KG1 (cell line): ENCODE data around the gene CKAP5.

Experiments
- DNase-seq: peaks from one replicate; lab custom pipeline; 2025; lab: John Stamatoyannopoulos, UW

CKAP5 gene

DNA sequence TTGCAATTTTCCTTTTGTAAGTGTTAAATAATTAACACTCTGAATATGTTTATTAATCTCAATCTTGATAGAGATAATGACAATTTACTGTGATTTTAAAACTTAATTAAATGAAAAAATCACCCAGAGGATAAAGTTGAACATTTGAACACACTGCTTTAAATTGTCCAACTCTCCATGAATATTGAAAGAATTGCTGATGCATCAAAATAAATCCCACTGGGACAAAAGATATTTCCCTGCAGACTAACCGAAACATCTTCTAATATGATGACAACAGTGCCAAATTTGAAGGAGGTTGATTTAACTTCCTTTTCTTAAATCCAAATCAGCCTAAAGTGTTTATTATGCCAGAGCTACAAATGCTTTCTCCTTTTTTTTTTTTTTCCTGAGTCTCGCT lies 79.4 kb downstream of the CKAP5 start:
- no peak for DNase-seq

DNA sequence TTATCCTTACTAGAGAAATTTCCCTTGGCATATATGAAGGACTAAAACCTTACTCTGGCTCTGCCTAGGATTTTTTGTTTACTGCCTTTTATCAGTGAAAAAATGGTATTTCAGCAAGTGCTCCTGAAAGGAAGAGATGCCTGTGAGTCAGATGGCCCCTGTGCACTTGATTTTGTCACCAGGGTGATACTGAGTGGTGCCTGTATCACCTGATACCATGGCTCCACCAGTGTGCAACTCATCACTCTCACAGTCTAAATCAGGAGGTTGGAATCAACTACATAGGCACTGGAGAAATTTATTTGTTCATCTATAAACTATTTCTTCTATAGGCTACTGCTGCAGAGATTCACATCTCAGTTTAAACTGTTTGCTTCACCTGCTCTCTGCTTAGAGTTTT lies 83.8 kb downstream of the CKAP5 start:
- DNase-seq = no peak

DNA sequence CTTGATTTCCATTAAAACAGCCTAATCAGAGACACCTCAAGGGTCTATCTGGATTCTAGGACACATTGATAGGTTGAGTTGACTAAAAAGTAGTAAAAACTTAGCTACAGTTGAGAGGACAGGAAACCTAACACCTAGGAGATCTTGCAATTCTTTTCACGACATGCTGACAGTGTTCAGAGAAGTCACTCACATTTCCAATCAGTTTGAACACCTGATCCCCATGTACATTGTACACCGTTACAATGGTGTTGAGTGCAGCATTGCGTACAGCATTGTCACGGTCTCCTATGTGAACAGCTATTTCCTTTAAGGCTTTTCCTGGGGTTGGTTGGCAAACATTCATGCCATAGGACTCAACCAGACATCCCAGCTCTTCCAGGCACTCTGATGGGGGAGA lies 84.3 kb downstream of the CKAP5 start:
- no peak for DNase-seq

DNA sequence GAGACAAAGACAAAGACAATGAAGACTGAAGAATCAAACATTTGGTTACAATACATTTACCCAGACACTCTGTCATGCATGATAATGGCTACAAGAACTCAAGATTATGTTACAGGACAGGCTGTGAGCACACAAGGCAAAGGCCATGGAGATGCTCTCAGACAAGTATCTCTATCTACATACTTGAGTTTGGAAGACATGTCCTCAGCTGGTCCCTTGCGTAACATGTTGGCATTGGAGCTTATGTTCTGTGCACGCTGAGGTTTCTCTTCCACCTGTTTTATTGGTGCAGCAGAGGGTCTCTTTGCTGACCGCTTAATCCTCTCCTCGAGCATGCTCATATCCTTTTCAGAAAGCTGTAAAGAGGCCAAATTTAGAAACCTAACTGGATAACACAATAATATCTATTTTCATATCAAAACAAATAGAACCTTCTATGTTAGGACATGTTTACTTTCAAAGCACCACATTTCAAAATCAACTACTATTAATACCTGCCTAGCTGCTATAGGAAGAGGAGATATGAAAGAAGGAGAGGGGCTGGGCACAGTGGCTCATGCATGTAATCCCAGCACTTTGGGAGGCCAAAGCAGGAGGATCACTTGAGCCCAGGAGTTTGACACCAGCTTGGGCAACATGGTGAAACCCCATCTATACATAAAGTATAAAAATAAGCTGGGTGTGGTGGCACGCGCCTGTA lies 85.5 kb downstream of the CKAP5 start:
- no peak for DNase-seq

DNA sequence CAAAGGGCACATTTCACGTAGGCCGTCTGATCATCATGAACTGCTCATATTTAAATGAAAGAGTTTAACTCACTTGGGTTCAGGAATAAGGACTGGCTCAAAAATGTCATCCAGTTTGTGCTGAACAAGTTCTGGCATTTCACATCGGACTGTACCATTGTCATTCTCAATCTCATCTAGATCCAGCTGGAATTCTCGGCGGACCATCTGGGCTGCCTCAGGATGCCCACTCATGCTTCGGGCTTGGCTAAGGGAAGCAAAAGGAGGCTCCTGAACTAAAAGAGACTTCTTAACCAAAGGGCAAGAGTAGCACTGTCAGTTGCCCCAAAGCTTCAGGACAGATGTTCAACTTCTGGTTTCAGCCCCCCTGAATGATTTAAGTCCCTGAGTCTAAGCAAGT lies 86.9 kb downstream of the CKAP5 start:
- DNase-seq = no peak

DNA sequence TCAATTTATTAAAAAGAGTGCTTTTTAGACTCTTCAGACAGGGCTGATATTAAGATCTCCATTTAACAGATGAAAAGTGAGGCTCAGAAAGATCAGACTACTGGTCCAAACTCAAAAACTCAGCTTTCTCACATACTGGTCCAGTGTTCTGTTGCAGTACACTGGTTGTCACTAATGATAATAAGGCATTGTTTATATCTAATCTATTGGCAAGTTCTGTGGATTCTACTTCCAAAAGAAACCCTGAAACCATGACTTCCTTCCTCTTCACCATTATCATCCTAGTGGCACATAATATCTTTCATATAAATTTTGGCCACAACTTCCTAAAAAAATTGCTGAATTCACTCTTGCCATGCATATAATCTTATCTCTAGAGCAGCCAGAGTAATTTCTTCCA lies 90.1 kb downstream of the CKAP5 start:
- DNase-seq = no peak

DNA sequence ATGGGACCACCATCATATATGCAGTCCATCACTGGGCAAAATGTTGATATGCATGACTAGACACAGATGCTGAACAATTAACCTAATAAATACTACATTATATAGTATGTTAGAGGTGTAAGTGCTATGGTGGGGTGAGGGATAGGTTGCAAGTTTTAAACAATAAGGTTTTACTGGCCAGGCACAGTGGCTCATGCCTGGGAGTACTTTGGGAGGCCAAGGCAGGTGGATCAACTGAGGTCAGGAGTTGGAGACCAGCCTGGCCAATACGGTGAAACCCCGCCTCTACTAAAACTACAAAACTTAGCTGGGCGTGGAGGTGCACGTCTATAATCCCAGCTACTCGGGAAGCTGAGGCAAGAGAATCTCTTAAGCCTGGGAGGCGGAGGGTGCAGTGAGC lies 98.9 kb downstream of the CKAP5 start:
- no peak for DNase-seq

DNA sequence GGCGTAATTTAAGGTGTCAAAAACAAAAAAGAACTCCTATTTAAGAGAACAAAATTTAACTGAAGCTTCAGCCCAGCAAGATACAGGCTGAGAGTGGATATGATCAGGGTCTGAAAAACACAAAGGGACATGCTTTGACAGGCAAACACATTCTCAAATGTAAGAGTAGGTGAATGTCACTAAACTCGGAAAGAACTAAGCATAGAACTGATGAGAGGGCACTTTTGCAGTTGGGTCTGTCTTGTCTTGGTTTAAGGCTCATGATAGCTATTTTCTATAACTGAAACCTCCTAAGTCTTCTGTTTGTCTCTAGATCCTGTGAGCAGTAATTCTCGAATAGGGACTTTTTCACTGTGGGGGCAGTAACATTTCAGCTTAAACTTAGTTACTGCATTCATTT lies 100.1 kb downstream of the CKAP5 start:
- no peak for DNase-seq

DNA sequence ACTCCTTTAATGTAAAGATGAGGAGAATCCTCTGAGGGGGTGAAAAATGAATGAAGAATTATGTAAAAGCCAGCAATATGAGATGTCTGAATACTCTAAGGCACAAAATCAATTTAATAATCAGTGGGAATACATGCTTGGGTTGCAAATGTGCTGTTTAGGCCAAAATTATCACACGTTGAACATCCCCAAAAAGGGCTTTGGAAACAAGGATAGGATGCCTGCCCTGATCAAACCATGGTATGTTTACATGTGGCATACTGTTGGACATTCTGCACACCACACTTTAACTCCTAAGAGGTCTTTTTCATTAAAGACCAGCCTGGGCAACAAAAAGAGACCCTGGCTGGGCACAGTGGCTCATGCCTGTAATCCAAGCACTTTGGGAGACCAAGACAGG lies 100.8 kb downstream of the CKAP5 start:
- no peak for DNase-seq

DNA sequence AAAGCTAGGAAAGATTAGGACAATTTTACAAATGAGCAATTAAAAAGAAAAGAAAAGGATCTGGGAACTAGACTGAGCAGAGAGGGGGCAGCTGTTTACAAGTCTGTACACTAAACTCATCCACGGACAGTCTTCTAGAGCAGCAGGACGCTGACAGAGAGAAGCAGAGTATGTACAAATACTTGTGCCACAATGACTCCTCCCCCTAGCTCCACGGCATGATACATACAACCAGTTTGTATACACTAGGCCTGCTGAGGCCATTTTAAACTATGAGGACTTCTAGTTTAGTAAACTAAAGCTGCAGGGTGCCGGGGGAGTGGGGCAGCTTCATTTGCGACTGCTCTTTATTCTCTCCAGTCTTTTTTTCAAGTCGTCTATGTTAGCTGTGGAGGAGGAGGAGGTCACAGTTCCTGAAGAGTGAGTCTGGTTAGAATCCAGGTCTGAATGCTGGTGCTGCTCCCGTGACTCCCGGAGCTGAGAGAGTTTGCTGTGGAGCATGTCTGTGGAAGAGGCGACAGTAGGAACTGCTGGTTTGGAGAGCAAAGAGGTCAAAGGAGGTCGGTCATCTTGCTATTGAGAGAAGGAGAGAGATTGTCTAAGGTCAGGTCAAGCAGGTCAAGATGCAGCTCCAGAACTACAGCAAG lies 102.3 kb downstream of the CKAP5 start:
- DNase-seq = no peak

DNA sequence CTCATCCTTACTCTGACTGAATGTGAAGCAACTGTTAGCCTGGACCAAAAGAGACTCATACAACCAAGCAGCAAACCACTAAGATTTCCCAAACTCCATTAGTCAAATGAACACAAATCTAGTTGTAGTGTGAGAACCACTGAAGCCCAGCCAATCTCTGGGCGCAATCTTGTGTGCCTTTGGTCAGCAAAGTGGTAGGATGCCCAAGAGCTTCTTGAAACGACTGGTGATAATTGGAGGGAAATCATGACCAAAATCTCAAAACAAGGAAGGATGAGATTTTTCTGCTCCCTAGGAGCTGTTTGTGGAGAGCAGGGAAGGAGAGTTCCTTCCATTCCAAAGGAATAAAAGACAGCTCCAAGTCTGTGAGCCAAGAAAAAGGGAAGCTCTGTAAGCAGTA lies 103.0 kb downstream of the CKAP5 start:
- DNase-seq = no peak

DNA sequence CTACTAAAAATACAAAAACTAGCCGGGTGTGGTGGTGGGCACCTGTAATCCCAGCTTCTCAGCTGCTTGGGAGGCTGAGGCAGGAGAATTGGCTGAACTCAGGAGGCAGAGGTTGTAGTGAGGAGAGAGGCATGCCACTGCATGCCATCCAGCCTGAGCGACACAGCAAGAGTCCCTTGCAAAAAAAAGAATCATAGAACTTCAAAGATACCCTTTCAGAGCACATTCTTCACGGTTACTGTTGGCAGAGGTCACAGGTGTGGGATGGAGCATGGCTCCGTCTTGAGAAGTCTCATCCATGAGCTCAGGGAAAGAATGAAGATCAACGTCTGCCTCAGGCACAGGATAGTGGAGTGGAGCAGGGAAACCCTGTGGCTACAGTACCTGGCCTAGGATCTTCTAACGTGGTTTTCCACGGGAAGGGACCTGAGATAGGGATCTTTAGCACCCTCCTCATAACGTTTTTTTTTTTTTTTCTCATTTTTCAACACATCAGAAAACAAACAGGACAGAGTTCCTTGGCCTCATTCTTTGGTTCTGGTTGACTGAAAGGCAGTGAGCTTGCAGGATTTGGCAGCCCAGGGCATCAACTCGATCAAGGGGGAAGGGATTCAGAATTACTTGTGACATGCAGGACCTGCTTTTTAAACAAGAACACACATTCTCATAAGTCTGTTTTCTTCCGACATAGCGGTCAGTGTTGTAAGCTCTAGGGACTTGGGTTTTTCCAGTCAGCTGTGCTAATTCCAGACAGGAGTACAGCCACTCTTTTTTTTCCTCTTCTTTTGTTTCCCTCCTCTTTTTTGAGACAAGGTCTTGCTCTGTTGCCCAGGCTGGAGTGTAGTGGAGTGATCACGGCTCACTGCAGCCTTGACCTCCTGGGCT lies 104.2 kb downstream of the CKAP5 start:
- no peak for DNase-seq

DNA sequence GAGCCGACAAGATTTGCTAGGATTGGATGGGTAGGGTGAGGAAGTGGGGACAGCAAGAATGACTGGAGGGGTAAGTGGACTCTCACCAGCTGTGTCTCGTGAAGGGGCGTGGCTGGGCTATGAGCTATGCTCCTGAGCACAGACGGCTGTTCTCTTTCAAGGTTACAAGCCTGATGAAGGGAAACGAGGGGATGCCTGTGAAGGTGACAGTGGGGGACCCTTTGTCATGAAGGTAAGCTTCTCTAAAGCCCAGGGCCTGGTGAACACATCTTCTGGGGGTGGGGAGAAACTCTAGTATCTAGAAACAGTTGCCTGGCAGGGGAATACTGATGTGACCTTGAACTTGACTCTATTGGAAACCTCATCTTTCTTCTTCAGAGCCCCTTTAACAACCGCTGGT lies 107.2 kb downstream of the CKAP5 start:
- DNase-seq = no peak

DNA sequence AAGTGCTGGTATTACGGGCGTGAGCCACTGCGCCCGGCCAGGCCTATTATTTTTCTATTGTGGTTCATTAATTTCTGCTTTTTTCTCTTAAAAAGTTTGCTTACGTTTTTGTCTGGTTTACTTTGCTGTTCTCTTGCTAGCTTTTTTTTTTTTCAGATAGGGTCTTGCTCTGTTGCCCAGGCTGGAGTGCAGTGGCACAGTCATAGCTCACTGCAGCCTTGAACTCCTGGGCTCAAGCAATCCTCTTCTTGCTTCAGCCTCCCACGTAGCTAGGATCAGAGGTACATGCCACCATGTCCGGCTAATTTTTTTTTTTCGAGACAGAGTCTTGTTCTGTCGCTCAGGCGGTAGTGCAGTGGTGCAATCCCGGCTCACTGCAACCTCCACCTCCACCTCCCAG lies 108.4 kb downstream of the CKAP5 start:
- no peak for DNase-seq

DNA sequence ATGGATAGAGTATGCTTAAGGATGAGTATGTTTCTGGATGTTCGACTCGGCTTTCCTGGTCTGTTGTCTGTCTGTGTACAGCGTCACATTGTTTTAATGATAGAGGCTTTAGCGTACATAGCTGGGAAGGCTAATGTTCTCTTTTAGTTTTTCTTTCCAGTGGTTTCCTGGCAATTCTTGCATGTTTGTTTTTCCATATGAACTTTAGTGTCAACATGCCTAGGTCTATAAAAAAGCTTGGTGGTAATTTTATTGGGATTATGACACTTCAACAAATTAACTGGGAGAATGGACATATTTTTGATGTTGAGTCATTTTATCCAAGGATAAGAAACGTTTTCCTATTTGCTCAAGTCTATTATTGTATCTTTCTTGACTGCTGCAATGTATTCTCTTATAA lies 109.5 kb downstream of the CKAP5 start:
- DNase-seq = no peak

DNA sequence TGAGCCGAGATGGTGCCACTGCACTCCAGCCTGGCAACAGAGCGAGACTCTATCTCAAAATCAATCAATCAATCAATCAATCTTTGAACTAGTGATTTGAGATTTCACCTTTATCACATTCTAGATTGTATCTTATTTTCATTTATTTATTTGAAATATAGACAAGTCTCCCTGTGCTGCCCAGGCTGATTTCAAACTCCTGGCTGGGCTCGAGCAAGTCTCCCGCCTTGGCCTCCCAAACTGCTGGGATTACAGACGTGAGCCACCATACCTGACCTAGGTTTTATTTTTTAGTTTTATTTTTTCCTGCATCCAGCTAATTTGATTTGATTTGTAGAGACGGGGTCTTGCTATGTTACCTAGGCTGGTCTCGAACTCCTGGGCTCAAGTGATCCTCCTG lies 109.9 kb downstream of the CKAP5 start:
- DNase-seq = no peak

DNA sequence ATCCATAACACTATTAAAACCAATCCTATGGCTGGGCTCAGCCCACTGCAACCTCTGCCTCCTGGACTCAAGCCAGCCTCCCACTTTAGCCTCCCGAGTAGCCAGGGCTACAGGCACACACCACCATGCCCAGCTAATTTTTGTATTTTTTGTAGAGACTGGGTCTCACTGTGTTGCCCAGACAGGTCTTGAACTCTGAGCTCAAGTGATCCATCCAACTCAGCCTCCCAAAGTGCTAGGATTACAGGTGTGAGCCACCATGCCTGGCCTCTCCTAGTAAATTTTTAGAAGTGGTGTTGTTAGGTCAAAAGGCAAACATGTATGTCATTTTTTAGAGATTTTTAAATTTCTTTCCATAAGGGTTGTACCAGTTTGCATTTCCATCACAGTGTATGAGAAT lies 112.8 kb downstream of the CKAP5 start:
- DNase-seq = no peak

DNA sequence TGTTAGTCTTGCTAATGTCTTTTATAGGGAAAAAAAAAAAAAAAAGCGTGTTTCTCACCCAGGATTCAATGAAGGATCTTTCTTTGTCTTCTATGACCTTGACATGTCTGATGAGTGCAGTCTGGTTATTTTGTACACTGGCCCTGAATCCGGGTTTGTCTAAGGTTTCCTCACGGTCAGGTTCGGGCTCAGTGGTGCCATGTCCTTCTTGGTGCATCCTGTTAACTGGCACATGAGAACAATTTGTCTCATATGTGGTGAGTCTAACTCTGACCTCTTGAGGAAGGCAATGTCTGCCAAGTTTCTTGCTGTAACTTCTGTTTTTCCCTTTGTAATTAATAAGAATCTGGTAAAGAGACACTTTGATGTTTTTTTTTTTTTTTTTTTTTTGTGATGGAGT lies 114.5 kb downstream of the CKAP5 start:
- DNase-seq = no peak

DNA sequence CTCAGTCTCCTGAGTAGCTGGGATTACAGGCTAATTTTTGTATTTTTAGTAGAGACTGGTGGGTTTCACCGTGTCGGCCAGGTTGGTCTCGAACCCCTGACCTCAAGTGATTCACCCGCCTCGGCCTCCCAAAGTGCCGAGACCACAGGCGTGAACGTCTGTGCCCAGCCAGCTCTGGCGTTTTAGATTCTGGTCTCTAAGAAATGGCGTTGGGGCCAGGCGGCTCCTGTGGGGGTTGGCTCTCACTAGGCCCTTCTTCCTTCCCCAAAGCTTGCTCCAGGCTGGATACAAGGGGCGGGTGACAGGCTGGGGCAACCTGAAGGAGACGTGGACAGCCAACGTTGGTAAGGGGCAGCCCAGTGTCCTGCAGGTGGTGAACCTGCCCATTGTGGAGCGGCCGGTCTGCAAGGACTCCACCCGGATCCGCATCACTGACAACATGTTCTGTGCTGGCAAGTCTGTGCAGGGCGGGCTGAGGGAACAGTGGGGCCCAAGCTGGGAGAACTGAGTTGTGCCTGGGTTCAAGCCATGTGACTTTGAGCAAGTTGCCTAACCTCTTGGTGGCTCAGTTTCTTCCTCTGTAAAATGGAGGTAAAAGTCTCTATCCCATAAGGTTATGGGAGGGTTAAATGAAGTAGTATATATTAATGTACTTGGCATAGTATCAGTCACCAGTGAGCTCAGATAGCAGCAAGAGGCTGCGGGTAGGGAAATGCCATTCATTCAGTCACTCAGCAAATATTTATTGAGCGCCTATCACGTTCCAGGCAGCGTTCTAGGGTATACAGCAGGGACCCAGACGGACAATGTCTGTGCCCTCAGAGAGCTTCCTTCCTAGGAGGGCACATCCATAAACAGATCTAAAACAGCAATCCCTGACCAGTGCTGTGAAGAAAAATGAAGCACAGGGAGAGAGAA lies 116.7 kb downstream of the CKAP5 start:
- DNase-seq = no peak

DNA sequence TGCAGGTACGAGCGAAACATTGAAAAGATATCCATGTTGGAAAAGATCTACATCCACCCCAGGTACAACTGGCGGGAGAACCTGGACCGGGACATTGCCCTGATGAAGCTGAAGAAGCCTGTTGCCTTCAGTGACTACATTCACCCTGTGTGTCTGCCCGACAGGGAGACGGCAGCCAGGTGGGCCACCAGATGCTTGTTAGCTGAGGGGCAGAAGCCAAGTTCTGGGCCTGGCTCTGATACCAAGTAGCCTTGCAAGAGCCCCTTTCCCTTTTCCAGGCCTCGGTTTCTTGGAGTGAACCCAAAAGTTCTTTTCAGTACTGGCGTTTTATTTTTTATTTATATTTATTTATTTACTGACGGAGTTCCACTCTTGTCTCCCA lies 117.4 kb downstream of the CKAP5 start:
- DNase-seq = no peak

DNA sequence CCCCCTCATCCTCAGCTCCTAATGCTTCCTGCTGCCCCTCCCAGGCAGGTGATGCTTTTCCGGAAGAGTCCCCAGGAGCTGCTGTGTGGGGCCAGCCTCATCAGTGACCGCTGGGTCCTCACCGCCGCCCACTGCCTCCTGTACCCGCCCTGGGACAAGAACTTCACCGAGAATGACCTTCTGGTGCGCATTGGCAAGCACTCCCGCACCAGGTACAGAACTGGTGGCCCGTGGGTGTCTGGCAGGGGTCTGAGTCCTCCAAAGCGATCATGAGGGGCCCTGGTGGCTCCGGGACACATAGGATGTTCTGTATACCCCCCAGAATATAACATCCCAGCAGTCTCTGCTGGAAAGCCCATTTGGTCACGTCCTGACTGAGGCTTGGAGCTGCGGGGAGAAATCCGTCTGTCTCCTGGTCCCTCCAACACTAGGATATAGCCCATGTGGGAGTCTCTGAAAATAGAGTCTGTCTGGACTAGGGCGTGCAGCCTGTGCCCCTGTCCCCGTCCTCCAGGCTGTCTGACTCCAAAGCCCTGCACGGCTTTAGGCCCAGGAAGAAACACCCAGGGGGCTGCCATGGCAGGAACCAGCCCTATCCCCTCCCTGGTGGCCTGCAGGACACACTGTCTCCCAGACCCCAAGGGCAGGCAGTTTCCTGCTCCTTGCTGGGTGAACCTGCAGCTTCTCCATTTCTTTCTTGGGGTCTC lies 118.0 kb downstream of the CKAP5 start:
- DNase-seq = no peak
